ENCODE measurements around the gene NGLY1. TPM values are rescaled to one million over a fixed set of nuclear protein-coding genes. Genes with fewer than 3 reads are reported as not detected.
A peak's percentile ranks its signal among the peaks of the same experiment; 100 is the strongest.

Gene NGLY1
- total and polyA plus RNA-seq, 3 experiments from 2014 or later: 38.1 to 48.9 (median 44.8) TPM

DNA sequence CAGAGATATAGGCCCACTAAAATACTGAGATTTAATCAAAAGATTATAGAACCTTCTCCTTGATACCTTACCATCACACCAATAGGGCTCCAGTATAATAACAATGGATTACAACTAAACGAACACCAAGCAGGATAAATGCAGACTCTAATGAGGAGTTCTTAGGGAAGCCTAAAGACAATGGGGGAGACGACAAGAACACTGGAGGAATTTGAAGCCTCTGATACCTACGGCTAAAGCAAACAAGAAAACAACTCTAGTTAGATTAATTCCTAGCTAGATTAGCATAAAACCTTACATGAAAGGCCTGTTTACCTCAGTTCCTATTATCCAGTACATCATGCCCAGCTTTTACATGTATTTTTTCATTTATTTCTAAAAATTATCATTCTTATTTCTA lies 35.1 kb downstream of the NGLY1 start:
- Histone ChIP-seq H3K9me3 (ENCODE audit: low read length) (no peaks in the 10 kb centered on the region), H3K27me3 (ENCODE audit: insufficient read depth, low read length, poor library complexity, severe bottlenecking) (no peaks in the 10 kb centered on the region), H3K27ac (ENCODE audit: low read depth, low read length) (no peak overlapping the region), H3K4me3 (ENCODE audit: low read length) (no peak overlapping the region), H3K4me1 (ENCODE audit: insufficient read depth, low read length) (no peaks in the 10 kb centered on the region), H3K36me3 (ENCODE audit: insufficient read depth, low read length) (peaks cover 17% of the 10 kb centered on the region)
- Mint-ChIP-seq H3K36me3 (peaks cover 16 to 83% (median 46%) of the 10 kb centered on the region in 3 donors), H3K4me3 (no peak overlapping the region), H3K27me3 (no peaks in the 10 kb centered on the region), H3K9me3 (peaks cover 0 to 2% (median 0%) of the 10 kb centered on the region in 5 donors), H3K4me1 (peaks cover 19 to 33% (median 24%) of the 10 kb centered on the region in 3 donors), H3K27ac (no peak overlapping the region)
- no peak for DNase-seq
- CTCF ChIA-PET: no interaction called here
- POLR2A ChIA-PET: no interaction called here

GRCh38 chr3:25747033-25747432 lies 36.2 kb downstream of the NGLY1 start:
- no peaks in the 10 kb centered on the region for H3K9me3 ChIP-seq (ENCODE audit: low read length)
- no peak overlapping the region for H3K4me3 ChIP-seq (ENCODE audit: low read length)
- peaks cover 17% of the 10 kb centered on the region for H3K36me3 ChIP-seq (ENCODE audit: insufficient read depth, low read length)
- Mint-ChIP-seq H3K27ac (peak overlapping the region in 1 of 8 donors; percentile 69), H3K4me1 (peaks cover 19 to 35% (median 26%) of the 10 kb centered on the region in 3 donors), H3K9me3 (peaks cover 0 to 2% (median 0%) of the 10 kb centered on the region in 5 donors), H3K4me3 (no peak overlapping the region), H3K36me3 (peaks cover 16 to 89% (median 50%) of the 10 kb centered on the region in 3 donors), H3K27me3 (no peaks in the 10 kb centered on the region)
- H3K27me3 ChIP-seq (ENCODE audit: insufficient read depth, low read length, poor library complexity, severe bottlenecking): no peaks in the 10 kb centered on the region
- H3K27ac ChIP-seq (ENCODE audit: low read depth, low read length): no peak overlapping the region
- H3K4me1 ChIP-seq (ENCODE audit: insufficient read depth, low read length): no peaks in the 10 kb centered on the region
- POLR2A ChIA-PET: no interaction called here
- CTCF ChIA-PET: no interaction called here
- DNase-seq: no peak

- Histone ChIP-seq H3K27ac (ENCODE audit: low read depth, low read length) (no peak overlapping the region), H3K36me3 (ENCODE audit: insufficient read depth, low read length) (peaks cover 12% of the 10 kb centered on the region), H3K4me3 (ENCODE audit: low read length) (no peak overlapping the region), H3K9me3 (ENCODE audit: low read length) (no peaks in the 10 kb centered on the region), H3K4me1 (ENCODE audit: insufficient read depth, low read length) (no peaks in the 10 kb centered on the region), H3K27me3 (ENCODE audit: insufficient read depth, low read length, poor library complexity, severe bottlenecking) (no peaks in the 10 kb centered on the region)
- CTCF ChIA-PET: no interaction called here
- peaks cover 16 to 79% (median 42%) of the 10 kb centered on the region in 3 donors for H3K36me3 Mint-ChIP-seq
- H3K4me1 Mint-ChIP-seq: peaks cover 21 to 36% (median 28%) of the 10 kb centered on the region in 3 donors
- H3K4me3 Mint-ChIP-seq: no peak overlapping the region
- H3K9me3 Mint-ChIP-seq: peaks cover 0 to 2% (median 0%) of the 10 kb centered on the region in 5 donors
- no peak for DNase-seq
- POLR2A ChIA-PET: no interaction called here
- H3K27me3 Mint-ChIP-seq: no peaks in the 10 kb centered on the region
- H3K27ac Mint-ChIP-seq: peak overlapping the region in 1 of 8 donors; percentile 0
These were observed 38.8 kb downstream of the NGLY1 start for GRCh38 chr3:25744470-25744869.

GRCh38 chr3:25728101-25728500 lies 55.1 kb downstream of the NGLY1 start:
- Histone ChIP-seq H3K9me3 (ENCODE audit: low read length) (no peaks in the 10 kb centered on the region), H3K27ac (ENCODE audit: low read depth, low read length) (no peak overlapping the region), H3K4me1 (ENCODE audit: insufficient read depth, low read length) (no peaks in the 10 kb centered on the region), H3K4me3 (ENCODE audit: low read length) (no peak overlapping the region), H3K36me3 (ENCODE audit: insufficient read depth, low read length) (peaks cover 19% of the 10 kb centered on the region), H3K27me3 (ENCODE audit: insufficient read depth, low read length, poor library complexity, severe bottlenecking) (no peaks in the 10 kb centered on the region)
- no peak for DNase-seq
- POLR2A ChIA-PET: interaction anchor here (0.9 kb wide), 1 partner anchor 62 kb away, joined by 4 read pairs; no protein-coding TSS in a partner anchor
- H3K4me3 Mint-ChIP-seq: no peak overlapping the region
- CTCF ChIA-PET: no interaction called here
- H3K4me1 Mint-ChIP-seq: peaks cover 0 to 4% (median 0%) of the 10 kb centered on the region in 3 donors
- H3K27ac Mint-ChIP-seq: no peak overlapping the region
- peaks cover 4 to 75% (median 20%) of the 10 kb centered on the region in 3 donors for H3K36me3 Mint-ChIP-seq
- H3K27me3 Mint-ChIP-seq: no peaks in the 10 kb centered on the region
- H3K9me3 Mint-ChIP-seq: no peaks in the 10 kb centered on the region

GRCh38 chr3:25727316-25727715 lies 55.9 kb downstream of the NGLY1 start:
- no peak overlapping the region for H3K27ac ChIP-seq (ENCODE audit: low read depth, low read length)
- H3K27me3 Mint-ChIP-seq: no peaks in the 10 kb centered on the region
- H3K4me1 ChIP-seq (ENCODE audit: insufficient read depth, low read length): no peaks in the 10 kb centered on the region
- no peaks in the 10 kb centered on the region for H3K9me3 ChIP-seq (ENCODE audit: low read length)
- peak overlapping the region in 1 of 8 donors; percentile 25 for H3K27ac Mint-ChIP-seq
- DNase-seq: no peak
- H3K4me3 Mint-ChIP-seq: no peak overlapping the region
- no peaks in the 10 kb centered on the region for H3K27me3 ChIP-seq (ENCODE audit: insufficient read depth, low read length, poor library complexity, severe bottlenecking)
- H3K9me3 Mint-ChIP-seq: no peaks in the 10 kb centered on the region
- CTCF ChIA-PET: no interaction called here
- POLR2A ChIA-PET: no interaction called here
- peaks cover 4 to 71% (median 16%) of the 10 kb centered on the region in 3 donors for H3K36me3 Mint-ChIP-seq
- H3K4me1 Mint-ChIP-seq: peaks cover 0 to 4% (median 0%) of the 10 kb centered on the region in 3 donors
- no peak overlapping the region for H3K4me3 ChIP-seq (ENCODE audit: low read length)
- H3K36me3 ChIP-seq (ENCODE audit: insufficient read depth, low read length): peaks cover 14% of the 10 kb centered on the region

- no peak for DNase-seq
- Mint-ChIP-seq H3K4me3 (no peak overlapping the region), H3K4me1 (peaks cover 0 to 4% (median 0%) of the 10 kb centered on the region in 3 donors), H3K27ac (peak overlapping the region in 2 of 8 donors; percentile 16 to 37), H3K36me3 (peaks cover 4 to 61% (median 16%) of the 10 kb centered on the region in 3 donors), H3K9me3 (no peaks in the 10 kb centered on the region), H3K27me3 (no peaks in the 10 kb centered on the region)
- ChIA-PET POLR2A (no interaction called here), CTCF (no interaction called here)
- Histone ChIP-seq H3K27ac (ENCODE audit: low read depth, low read length) (no peak overlapping the region), H3K4me3 (ENCODE audit: low read length) (no peak overlapping the region), H3K36me3 (ENCODE audit: insufficient read depth, low read length) (peaks cover 10% of the 10 kb centered on the region), H3K9me3 (ENCODE audit: low read length) (no peaks in the 10 kb centered on the region), H3K27me3 (ENCODE audit: insufficient read depth, low read length, poor library complexity, severe bottlenecking) (no peaks in the 10 kb centered on the region), H3K4me1 (ENCODE audit: insufficient read depth, low read length) (no peaks in the 10 kb centered on the region)
These were observed 57.4 kb downstream of the NGLY1 start for GRCh38 chr3:25725810-25726209.

- Mint-ChIP-seq H3K27me3 (no peaks in the 10 kb centered on the region), H3K4me3 (no peak overlapping the region), H3K4me1 (peaks cover 0 to 4% (median 0%) of the 10 kb centered on the region in 3 donors), H3K36me3 (peaks cover 4 to 60% (median 16%) of the 10 kb centered on the region in 3 donors), H3K9me3 (no peaks in the 10 kb centered on the region), H3K27ac (peak overlapping the region in 4 of 8 donors; percentile 7 to 71 (median 31))
- Histone ChIP-seq H3K27ac (ENCODE audit: low read depth, low read length) (no peak overlapping the region), H3K9me3 (ENCODE audit: low read length) (no peaks in the 10 kb centered on the region), H3K4me3 (ENCODE audit: low read length) (no peak overlapping the region), H3K27me3 (ENCODE audit: insufficient read depth, low read length, poor library complexity, severe bottlenecking) (no peaks in the 10 kb centered on the region), H3K4me1 (ENCODE audit: insufficient read depth, low read length) (no peaks in the 10 kb centered on the region), H3K36me3 (ENCODE audit: insufficient read depth, low read length) (peaks cover 14% of the 10 kb centered on the region)
- DNase-seq: no peak
- ChIA-PET CTCF (no interaction called here), POLR2A (no interaction called here)
These were observed 58.1 kb downstream of the NGLY1 start for GRCh38 chr3:25724948-25725645.

GRCh38 chr3:25723802-25724201 lies 59.4 kb downstream of the NGLY1 start:
- Histone ChIP-seq H3K4me3 (ENCODE audit: low read length) (no peak overlapping the region), H3K27me3 (ENCODE audit: insufficient read depth, low read length, poor library complexity, severe bottlenecking) (no peaks in the 10 kb centered on the region), H3K27ac (ENCODE audit: low read depth, low read length) (no peak overlapping the region), H3K9me3 (ENCODE audit: low read length) (no peaks in the 10 kb centered on the region), H3K36me3 (ENCODE audit: insufficient read depth, low read length) (peaks cover 14% of the 10 kb centered on the region), H3K4me1 (ENCODE audit: insufficient read depth, low read length) (no peaks in the 10 kb centered on the region)
- Mint-ChIP-seq H3K4me1 (no peaks in the 10 kb centered on the region), H3K27ac (peak overlapping the region in 1 of 8 donors; percentile 12), H3K36me3 (peaks cover 4 to 56% (median 8%) of the 10 kb centered on the region in 3 donors), H3K9me3 (no peaks in the 10 kb centered on the region), H3K4me3 (no peak overlapping the region), H3K27me3 (no peaks in the 10 kb centered on the region)
- POLR2A ChIA-PET: no interaction called here
- CTCF ChIA-PET: no interaction called here
- no peak for DNase-seq
